ENCODE results near the gene CERS2.

DNA sequence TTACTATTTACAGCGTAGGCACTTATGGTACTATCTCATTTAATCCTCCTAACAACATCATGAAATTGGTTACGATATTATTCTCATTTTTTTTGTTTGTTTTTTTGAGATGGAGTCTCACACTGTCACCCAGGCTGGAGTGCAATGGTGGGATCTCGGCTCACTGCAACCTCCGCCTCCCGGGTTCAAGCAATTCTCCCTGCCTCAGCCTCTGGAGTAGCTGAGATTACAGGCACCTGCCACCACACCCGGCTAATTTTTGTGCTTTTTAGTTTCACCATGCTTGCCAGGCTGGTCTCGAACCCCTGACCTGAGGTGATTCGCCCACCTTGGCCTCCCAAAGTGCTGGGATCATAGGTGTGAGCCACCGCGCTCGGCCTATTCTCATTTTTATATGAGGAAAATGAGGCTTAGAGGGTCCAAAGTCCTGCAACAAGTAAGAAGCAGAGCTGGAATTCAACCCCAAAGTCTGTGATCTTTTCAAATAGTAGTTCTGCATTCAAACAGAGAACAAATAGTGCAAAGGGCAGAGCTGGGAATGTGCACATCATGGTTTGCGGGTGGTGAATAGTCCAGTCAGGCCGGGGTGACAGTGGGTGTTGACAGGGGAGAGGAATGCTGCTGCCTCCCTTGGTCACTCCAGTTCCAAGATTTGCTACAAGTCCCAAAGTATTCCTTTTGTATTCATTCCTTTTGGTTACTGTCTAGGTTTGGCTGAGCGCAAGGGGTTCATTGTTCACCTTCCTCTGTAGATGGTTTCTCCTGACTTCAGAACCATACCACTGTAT, 38.2 kb upstream of the CERS2 start:
- TF ChIP-seq, protein P1, sequence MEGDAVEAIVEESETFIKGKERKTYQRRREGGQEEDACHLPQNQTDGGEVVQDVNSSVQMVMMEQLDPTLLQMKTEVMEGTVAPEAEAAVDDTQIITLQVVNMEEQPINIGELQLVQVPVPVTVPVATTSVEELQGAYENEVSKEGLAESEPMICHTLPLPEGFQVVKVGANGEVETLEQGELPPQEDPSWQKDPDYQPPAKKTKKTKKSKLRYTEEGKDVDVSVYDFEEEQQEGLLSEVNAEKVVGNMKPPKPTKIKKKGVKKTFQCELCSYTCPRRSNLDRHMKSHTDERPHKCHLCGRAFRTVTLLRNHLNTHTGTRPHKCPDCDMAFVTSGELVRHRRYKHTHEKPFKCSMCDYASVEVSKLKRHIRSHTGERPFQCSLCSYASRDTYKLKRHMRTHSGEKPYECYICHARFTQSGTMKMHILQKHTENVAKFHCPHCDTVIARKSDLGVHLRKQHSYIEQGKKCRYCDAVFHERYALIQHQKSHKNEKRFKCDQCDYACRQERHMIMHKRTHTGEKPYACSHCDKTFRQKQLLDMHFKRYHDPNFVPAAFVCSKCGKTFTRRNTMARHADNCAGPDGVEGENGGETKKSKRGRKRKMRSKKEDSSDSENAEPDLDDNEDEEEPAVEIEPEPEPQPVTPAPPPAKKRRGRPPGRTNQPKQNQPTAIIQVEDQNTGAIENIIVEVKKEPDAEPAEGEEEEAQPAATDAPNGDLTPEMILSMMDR (IDR thresholded peaks at IDR 0.05; ENCODE audit: control extremely low read depth in 1 of 3, insufficient read depth in 1 of 3, low read depth in 1 of 3, low read length in 3 of 3) = no peak
- TF ChIP-seq EP300 (IDR thresholded peaks at IDR 0.05; ENCODE audit: borderline replicate concordance in 1 of 2, low read depth in 2 of 2, low read length in 2 of 2) = no peak
- no peak for TF ChIP-seq ZNF274 (IDR thresholded peaks at IDR 0.05; ENCODE audit: borderline replicate concordance, extremely low read depth, low read length)
- no peak for TF ChIP-seq CREB1 (IDR thresholded peaks at IDR 0.05)
- no peak for TF ChIP-seq SRF (IDR thresholded peaks at IDR 0.05; ENCODE audit: low read depth, low read length)
- no peak for TF ChIP-seq NANOG (IDR thresholded peaks at IDR 0.05; ENCODE audit: insufficient read depth, low read depth, low read length, poor library complexity, severe bottlenecking)
- TF ChIP-seq MAX (IDR thresholded peaks at IDR 0.05) = no peak

Data from H1 (cell line).